NB4 (cell line): ENCODE data around the gene CLASP1.

Source experiments
- MYC ChIP-seq: IDR thresholded peaks from 2 replicates; pipeline ENCODE4 v1.6.1; 2011; ENCODE audit warnings: low read depth, low read length
- POLR2A ChIP-seq: IDR thresholded peaks from 2 replicates; pipeline ENCODE4 v1.6.1; 2011; ENCODE audit warnings: mild to moderate bottlenecking; ENCODE audit not compliant: insufficient read length; ENCODE audit errors: extremely low read depth
- TF ChIP-seq, protein P1 (sequence below): IDR thresholded peaks from one replicate; pipeline ENCODE4 v1.5.1; 2012; ENCODE audit warnings: low read depth, low read length
- TF ChIP-seq, protein P2 (sequence below): IDR thresholded peaks from 2 replicates; pipeline ENCODE4 v1.6.1; 2011; ENCODE audit warnings: low read depth, low read length

DNA sequence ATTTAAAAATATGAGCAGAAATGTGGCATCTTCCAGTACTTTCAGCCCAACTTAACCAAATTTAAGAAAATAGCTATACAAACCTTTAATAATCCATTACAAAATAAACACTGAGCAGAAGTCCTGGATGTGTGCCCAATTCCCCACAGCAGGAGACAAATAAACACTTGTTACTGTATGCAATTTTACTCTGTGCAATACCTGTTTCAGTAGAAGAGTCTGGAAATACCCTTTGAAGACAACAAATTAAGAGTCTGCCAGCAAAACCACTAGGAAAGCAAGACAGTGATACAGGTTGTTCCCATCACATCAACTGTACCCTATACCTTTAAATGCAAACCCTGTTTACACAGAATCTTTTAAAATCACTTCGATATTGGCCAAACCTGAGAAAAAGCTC lies 160.0 kb downstream of the CLASP1 start:
- TF ChIP-seq, protein P1, sequence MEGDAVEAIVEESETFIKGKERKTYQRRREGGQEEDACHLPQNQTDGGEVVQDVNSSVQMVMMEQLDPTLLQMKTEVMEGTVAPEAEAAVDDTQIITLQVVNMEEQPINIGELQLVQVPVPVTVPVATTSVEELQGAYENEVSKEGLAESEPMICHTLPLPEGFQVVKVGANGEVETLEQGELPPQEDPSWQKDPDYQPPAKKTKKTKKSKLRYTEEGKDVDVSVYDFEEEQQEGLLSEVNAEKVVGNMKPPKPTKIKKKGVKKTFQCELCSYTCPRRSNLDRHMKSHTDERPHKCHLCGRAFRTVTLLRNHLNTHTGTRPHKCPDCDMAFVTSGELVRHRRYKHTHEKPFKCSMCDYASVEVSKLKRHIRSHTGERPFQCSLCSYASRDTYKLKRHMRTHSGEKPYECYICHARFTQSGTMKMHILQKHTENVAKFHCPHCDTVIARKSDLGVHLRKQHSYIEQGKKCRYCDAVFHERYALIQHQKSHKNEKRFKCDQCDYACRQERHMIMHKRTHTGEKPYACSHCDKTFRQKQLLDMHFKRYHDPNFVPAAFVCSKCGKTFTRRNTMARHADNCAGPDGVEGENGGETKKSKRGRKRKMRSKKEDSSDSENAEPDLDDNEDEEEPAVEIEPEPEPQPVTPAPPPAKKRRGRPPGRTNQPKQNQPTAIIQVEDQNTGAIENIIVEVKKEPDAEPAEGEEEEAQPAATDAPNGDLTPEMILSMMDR, result no peak
- TF ChIP-seq POLR2A (no peak), MYC (no peak)
- TF ChIP-seq, protein P2, sequence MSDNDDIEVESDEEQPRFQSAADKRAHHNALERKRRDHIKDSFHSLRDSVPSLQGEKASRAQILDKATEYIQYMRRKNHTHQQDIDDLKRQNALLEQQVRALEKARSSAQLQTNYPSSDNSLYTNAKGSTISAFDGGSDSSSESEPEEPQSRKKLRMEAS, result no peak
